Measurements from ENCODE around the gene TMSB10. TPM values are rescaled to one million over a fixed set of nuclear protein-coding genes. Genes with fewer than 3 reads are reported as not detected.

TMSB10 gene
- total and polyA plus RNA-seq, 2 of the 13 experiments (the other 11 are each of a cell fraction or from before 2014, with no cell fraction given) = 665 to 708 TPM

GRCh38 chr2:84927275-84927627 is 21.8 kb downstream of the TMSB10 start:
- Histone ChIP-seq H4K20me1 (ENCODE audit: insufficient read depth, low read length) (no peaks in the 10 kb centered on the region), H3K9ac (ENCODE audit: insufficient read depth, low read depth, low read length) (peak overlapping the region; percentile 36; the same call in 1 of the 2 replicates), H3K79me2 (ENCODE audit: insufficient read depth, low read length) (no peaks in the 10 kb centered on the region), H3K36me3 (replicated peaks in 1 of 2; ENCODE audit: control insufficient read depth in 1 of 2, insufficient read depth in 2 of 2, low read length in 2 of 2) (no peaks in the 10 kb centered on the region), H3K4me2 (ENCODE audit: low read depth, low read length) (peak overlapping the region; percentile 100), H3K4me1 (ENCODE audit: insufficient read depth, low read length) (peaks cover 56% of the 10 kb centered on the region), H3K9me3 (ENCODE audit: low read length) (no peaks in the 10 kb centered on the region), H3K4me3 (replicated peaks in 1 of 3; ENCODE audit: insufficient read depth in 1 of 3, low read depth in 2 of 3, low read length in 3 of 3) (peak overlapping the region; percentile 4 to 80 (median 9); a peak in 4 of 6 replicates), H2AFZ (ENCODE audit: low read length) (no peak overlapping the region), H3K27me3 (ENCODE audit: control insufficient read depth in 1 of 2, insufficient read depth in 2 of 2, low read length in 2 of 2) (no peaks in the 10 kb centered on the region), H3K27ac (ENCODE audit: extremely low read length, insufficient read depth, low read length) (no peak overlapping the region)
- intact Hi-C loops (cut with micrococcal nuclease; ENCODE audit: unreplicated experiment) (loop anchor here (1.0 to 10.0 kb wide), 5 partner anchors 20 to 432 kb away; partner anchors contain the start of gene TMSB10), in situ Hi-C loops (cut with HindIII; ENCODE audit: extremely low pct_ligation_motif_present, low pct_unique_long_range_greater_than_20kb) (loop anchor here (5.0 kb wide), 2 partner anchors 45 to 85 kb away; partner anchors contain the start of gene KCMF1)
- ATAC-seq (no peak), DNase-seq (ENCODE audit: low spot score) (no peak), FAIRE-seq (no peak)
- ChIA-PET CTCF (ENCODE audit: low intra/inter-chr PET ratio, low total read pairs) (interaction anchor here (0.6 to 4.0 kb wide), 6 partner anchors 20 to 432 kb away, joined by 3 to 64 read pairs (median 14); partner anchors contain the start of genes TMSB10 and TRABD2A), POLR2A (interaction anchor here (1.7 to 2.4 kb wide), 2 partner anchors 21 to 36 kb away, joined by 4 to 74 read pairs; partner anchors contain the start of gene TMSB10)
- BruUV-seq (replicated peaks) = no TSS peak
- TF ChIP-seq, protein P1, sequence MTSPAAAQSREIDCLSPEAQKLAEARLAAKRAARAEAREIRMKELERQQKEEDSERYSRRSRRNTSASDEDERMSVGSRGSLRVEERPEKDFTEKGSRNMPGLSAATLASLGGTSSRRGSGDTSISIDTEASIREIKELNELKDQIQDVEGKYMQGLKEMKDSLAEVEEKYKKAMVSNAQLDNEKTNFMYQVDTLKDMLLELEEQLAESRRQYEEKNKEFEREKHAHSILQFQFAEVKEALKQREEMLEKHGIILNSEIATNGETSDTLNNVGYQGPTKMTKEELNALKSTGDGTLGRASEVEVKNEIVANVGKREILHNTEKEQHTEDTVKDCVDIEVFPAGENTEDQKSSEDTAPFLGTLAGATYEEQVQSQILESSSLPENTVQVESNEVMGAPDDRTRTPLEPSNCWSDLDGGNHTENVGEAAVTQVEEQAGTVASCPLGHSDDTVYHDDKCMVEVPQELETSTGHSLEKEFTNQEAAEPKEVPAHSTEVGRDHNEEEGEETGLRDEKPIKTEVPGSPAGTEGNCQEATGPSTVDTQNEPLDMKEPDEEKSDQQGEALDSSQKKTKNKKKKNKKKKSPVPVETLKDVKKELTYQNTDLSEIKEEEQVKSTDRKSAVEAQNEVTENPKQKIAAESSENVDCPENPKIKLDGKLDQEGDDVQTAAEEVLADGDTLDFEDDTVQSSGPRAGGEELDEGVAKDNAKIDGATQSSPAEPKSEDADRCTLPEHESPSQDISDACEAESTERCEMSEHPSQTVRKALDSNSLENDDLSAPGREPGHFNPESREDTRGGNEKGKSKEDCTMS (CRISPR knock-in tag; conservative IDR thresholded peaks at IDR 0.05) = no peak
- TF ChIP-seq FOXA3 (CRISPR knock-in tag; IDR thresholded peaks at IDR 0.05) = no peak
- TF ChIP-seq ZNF614 (CRISPR knock-in tag; IDR thresholded peaks at IDR 0.05; ENCODE audit: borderline replicate concordance) = no peak
- TF ChIP-seq CREB1 (IDR thresholded peaks at IDR 0.05) = no peak
- peak; percentile 31; the same call in 1 of the 2 replicates for TF ChIP-seq CREB1 (CRISPR knock-in tag; IDR thresholded peaks at IDR 0.05)
- TF ChIP-seq, protein P2, sequence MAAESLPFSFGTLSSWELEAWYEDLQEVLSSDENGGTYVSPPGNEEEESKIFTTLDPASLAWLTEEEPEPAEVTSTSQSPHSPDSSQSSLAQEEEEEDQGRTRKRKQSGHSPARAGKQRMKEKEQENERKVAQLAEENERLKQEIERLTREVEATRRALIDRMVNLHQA (CRISPR knock-in tag; IDR thresholded peaks at IDR 0.05) = 0 out of 2 replicates have a peak, but pooled peaks have one; percentile 22
- TF ChIP-seq NFYB (CRISPR knock-in tag; IDR thresholded peaks at IDR 0.05) = no peak
- no peak for TF ChIP-seq ZNF30 (CRISPR knock-in tag; IDR thresholded peaks at IDR 0.05)
- TF ChIP-seq, protein P3, sequence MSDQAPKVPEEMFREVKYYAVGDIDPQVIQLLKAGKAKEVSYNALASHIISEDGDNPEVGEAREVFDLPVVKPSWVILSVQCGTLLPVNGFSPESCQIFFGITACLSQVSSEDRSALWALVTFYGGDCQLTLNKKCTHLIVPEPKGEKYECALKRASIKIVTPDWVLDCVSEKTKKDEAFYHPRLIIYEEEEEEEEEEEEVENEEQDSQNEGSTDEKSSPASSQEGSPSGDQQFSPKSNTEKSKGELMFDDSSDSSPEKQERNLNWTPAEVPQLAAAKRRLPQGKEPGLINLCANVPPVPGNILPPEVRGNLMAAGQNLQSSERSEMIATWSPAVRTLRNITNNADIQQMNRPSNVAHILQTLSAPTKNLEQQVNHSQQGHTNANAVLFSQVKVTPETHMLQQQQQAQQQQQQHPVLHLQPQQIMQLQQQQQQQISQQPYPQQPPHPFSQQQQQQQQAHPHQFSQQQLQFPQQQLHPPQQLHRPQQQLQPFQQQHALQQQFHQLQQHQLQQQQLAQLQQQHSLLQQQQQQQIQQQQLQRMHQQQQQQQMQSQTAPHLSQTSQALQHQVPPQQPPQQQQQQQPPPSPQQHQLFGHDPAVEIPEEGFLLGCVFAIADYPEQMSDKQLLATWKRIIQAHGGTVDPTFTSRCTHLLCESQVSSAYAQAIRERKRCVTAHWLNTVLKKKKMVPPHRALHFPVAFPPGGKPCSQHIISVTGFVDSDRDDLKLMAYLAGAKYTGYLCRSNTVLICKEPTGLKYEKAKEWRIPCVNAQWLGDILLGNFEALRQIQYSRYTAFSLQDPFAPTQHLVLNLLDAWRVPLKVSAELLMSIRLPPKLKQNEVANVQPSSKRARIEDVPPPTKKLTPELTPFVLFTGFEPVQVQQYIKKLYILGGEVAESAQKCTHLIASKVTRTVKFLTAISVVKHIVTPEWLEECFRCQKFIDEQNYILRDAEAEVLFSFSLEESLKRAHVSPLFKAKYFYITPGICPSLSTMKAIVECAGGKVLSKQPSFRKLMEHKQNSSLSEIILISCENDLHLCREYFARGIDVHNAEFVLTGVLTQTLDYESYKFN (CRISPR knock-in tag; conservative IDR thresholded peaks at IDR 0.05) = peak; percentile 30; the same call in 1 of the 2 replicates
- no peak for TF ChIP-seq RARA (CRISPR knock-in tag; IDR thresholded peaks at IDR 0.05)
- 0 out of 2 replicates have a peak, but pooled peaks have one; percentile 14 for TF ChIP-seq GLI4 (CRISPR knock-in tag; IDR thresholded peaks at IDR 0.05; ENCODE audit: borderline replicate concordance)
- TF ChIP-seq KAT7 (CRISPR knock-in tag; IDR thresholded peaks at IDR 0.05; ENCODE audit: borderline replicate concordance) = no peak
- no peak for TF ChIP-seq HIVEP1 (CRISPR knock-in tag; IDR thresholded peaks at IDR 0.05)
- TF ChIP-seq ZSCAN9 (CRISPR knock-in tag; IDR thresholded peaks at IDR 0.05; ENCODE audit: borderline replicate concordance) = 0 out of 2 replicates have a peak, but pooled peaks have one; percentile 9
- peak; percentile 4; the same call in 1 of the 2 replicates for TF ChIP-seq KAT8 (CRISPR knock-in tag; IDR thresholded peaks at IDR 0.05)
- TF ChIP-seq FOXP1 (IDR thresholded peaks at IDR 0.05) = no peak
- no peak for TF ChIP-seq FOXP1 (CRISPR knock-in tag; IDR thresholded peaks at IDR 0.05)
- 33% methylated on average over 3 of the region's 3 CpGs for WGBS (ENCODE audit: low lambda C conversion rate)

Data from HepG2 (cell line).